GM21723 (cell line): ENCODE data around the gene NRARP.

ENCODE experiments used
- ATAC-seq: cut with Tn5 transposase; IDR thresholded peaks from one replicate; pipeline ENCODE4 v1.9.1; 2021; ENCODE audit warnings: mild to moderate bottlenecking, moderate library complexity; ENCODE audit not compliant: unreplicated experiment

The NRARP gene

GRCh38 chr9:137300567-137301080 is 1.4 kb downstream of the NRARP start:
- no peak for ATAC-seq

GRCh38 chr9:137299938-137300337 is 2.1 kb downstream of the NRARP start:
- no peak for ATAC-seq

- no peak for ATAC-seq
These were observed 2.9 kb downstream of the NRARP start for GRCh38 chr9:137299203-137299565.

- no peak for ATAC-seq
These were observed 3.5 kb downstream of the NRARP start for GRCh38 chr9:137298401-137299202.

- ATAC-seq: no peak
These were observed 4.1 kb downstream of the NRARP start for GRCh38 chr9:137297966-137298365.

GRCh38 chr9:137296670-137297664 is 5.1 kb downstream of the NRARP start:
- no peak for ATAC-seq

GRCh38 chr9:137295849-137296669 is 6.0 kb downstream of the NRARP start:
- no peak for ATAC-seq

GRCh38 chr9:137295238-137295811 is 6.7 kb downstream of the NRARP start:
- no peak for ATAC-seq

- no peak for ATAC-seq
These were observed 7.3 kb downstream of the NRARP start for GRCh38 chr9:137294681-137295237.

- no peak for ATAC-seq
These were observed 7.9 kb downstream of the NRARP start for GRCh38 chr9:137294091-137294680.

- ATAC-seq: no peak
These were observed 8.5 kb downstream of the NRARP start for GRCh38 chr9:137293482-137294090.

- no peak for ATAC-seq
These were observed 9.0 kb downstream of the NRARP start for GRCh38 chr9:137293094-137293481.

GRCh38 chr9:137286975-137287383 is 15.1 kb downstream of the NRARP start:
- ATAC-seq: no peak

- no peak for ATAC-seq
These were observed 20.5 kb downstream of the NRARP start for GRCh38 chr9:137281345-137282116.

GRCh38 chr9:137280474-137281344 is 21.4 kb downstream of the NRARP start:
- ATAC-seq: no peak

GRCh38 chr9:137279741-137280473 is 22.2 kb downstream of the NRARP start:
- no peak for ATAC-seq
